K562 treated with DMSO at 1 percent for 24 hours (cell line): ENCODE results near the gene PATL2. TPM values are rescaled to one million over a fixed set of nuclear protein-coding genes. Genes with fewer than 3 reads are reported as not detected.

Experiments
- total RNA-seq: library from RNA; unstranded; fragments of 300-600 nt; gene quantifications from 2 replicates; pipeline ENCODE4 v1.2.3, GENCODE V29; 2022; ENCODE audit warnings: low read depth; ENCODE audit not compliant: insufficient read depth

The PATL2 gene
- total RNA-seq: 2.1 and 2.8 TPM in 2 replicates

DNA sequence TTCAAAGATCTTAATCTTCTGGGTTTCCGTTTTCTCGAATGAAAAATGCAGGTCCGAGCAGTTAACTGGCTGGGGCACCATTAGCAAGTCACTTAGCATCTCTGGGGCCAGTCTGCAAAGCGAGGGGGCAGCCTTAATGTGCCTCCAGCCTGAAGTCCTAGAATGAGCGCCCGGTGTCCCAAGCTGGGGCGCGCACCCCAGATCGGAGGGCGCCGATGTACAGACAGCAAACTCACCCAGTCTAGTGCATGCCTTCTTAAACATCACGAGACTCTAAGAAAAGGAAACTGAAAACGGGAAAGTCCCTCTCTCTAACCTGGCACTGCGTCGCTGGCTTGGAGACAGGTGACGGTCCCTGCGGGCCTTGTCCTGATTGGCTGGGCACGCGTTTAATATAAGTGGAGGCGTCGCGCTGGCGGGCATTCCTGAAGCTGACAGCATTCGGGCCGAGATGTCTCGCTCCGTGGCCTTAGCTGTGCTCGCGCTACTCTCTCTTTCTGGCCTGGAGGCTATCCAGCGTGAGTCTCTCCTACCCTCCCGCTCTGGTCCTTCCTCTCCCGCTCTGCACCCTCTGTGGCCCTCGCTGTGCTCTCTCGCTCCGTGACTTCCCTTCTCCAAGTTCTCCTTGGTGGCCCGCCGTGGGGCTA is at the start of gene PATL2, which contains the start of gene B2M:
PATL2 (minus strand) TSS at position 228 of the 647 bp plus-strand sequence. CDS start 34,833 bp downstream, outside the sequence.
B2M (plus strand) TSS at position 422 of the 647 bp plus-strand sequence; CDS start at position 452, 30 bp downstream.

DNA sequence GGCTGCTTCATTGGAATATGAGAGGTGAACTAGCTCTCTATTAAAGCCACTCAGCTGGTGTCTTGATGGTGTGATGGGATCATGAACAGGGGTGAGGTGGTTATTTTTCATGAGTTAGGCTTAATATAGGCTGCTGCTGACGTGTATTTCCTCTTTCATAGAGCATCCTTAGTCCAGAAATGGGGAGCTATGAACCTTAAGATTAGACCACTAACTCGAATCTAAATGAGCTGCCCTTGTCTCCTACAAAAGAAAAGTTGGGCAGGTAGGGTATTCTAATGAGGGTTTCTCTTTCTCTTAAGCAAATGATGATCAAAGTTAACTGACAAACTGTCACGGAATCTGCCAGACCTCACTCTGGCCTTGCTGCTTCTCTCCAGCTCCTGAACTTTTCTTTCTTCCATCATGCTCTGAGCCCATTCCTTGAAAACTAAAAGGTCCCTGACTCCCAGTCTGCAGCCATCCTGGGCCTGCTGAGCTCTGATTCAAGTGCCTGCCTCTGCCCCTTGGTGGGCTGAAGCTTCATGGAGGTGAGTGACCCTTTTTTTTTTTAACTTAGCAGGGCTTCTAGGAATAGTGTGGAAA is 25.1 kb upstream of the PATL2 start, which contains the start of gene TRIM69:
TRIM69 (plus strand) TSS at position 348 of the 585 bp plus-strand sequence; CDS start at position 525, 177 bp downstream.

DNA sequence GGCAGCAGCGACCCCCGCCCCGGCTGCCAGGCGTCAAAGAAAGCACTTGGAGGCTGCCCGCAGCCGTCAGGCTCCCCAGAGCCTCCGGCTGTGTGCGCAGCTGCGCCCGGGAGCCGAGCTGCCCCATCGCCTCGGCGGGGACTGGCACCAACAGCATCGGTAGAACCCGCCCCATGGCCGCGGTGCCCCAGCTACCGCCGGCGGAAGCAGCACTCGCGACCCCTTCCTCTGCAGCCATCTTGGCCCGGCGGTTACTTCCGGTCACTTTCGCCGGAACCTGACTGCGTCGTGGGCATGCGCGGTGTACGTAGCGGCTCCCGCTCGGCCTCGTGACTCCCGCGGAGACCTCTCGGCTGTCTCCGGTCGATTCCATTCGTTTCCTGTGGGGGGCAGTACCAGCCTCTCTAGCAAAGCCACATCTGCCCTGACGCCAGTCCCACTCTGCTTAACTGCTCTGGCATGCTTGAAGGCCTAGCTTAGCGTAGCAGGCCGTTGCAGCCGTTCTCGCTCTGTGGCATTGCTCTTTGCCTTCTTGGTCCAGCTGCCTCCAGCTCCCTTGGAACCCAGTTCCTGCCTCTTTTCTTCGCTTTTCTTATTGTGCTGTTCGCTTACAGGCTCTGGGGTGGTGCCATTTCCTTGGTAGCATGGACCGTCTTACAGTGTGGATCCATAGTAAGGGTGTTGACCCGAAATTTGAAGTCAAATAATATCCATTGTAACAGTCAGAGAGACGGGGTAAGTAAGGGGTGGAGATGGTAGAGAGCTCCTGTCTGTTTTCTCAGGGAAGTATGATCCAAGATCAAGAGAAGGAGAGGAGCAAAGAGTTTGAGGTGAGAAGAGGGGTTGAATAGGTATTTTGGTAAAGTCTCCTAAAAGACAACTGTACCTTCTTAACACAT is 47.5 kb downstream of the PATL2 start, which contains the start of gene SPG11:
SPG11 (minus strand) TSS at position 253 of the 899 bp plus-strand sequence; CDS start at position 238, 15 bp downstream.

Other genes with a start within 250 kb of the PATL2 start
- 45.6 and 56.2 TPM in 2 replicates for gene EIF3J, start 174.2 kb downstream of the PATL2 start, total RNA-seq
- gene SPG11, start 47.7 kb downstream of the PATL2 start, total RNA-seq: 34.8 and 42.9 TPM in 2 replicates
- 1,112 and 1,265 TPM in 2 replicates for gene B2M, start 194 bp upstream of the PATL2 start, total RNA-seq
- gene TRIM69, start 25.2 kb upstream of the PATL2 start, total RNA-seq: 8.8 and 10.3 TPM in 2 replicates
- not detected in 2 replicates for gene TERB2, start 245.4 kb upstream of the PATL2 start, total RNA-seq